ENCODE data around the gene OSBP2.

- TF ChIP-seq CTCF (IDR thresholded peaks at IDR 0.05) (no peak), POLR2A (IDR thresholded peaks at IDR 0.05) (no peak)
These were observed 212.3 kb downstream of the OSBP2 start for GRCh38 chr22:30906946-30907345.

All from right lobe of liver (tissue), 4 donors.